Measurements from ENCODE around the gene RGMA. TPM values are rescaled to one million over a fixed set of nuclear protein-coding genes. Genes with fewer than 3 reads are reported as not detected.

Gene RGMA
- total RNA-seq, 1 donor from 2014 or later, result 6.2 TPM

DNA sequence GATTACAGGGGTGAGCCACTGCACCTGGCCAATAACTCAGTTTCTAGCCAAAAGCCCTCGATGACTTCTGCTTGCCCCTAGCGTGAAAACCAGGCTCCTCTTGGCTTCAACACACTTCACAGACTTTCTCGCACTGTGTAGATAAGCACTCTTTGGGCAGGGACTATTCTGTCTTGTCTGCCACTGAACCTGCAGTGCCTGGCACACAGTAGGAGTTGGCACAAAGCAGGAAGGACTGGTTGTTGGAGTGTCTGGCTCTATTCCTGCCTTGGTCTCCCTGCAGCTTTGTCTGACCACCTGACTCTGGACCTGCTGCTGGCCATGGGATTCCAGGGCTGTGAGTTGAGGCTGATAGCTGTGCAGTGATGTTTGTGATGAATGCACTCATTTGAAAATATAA is 46.4 kb upstream of the RGMA start:
- FAIRE-seq, result no peak
- DNase-seq (ENCODE audit: low read depth), result no peak
- no peak overlapping the region for H3K27ac Mint-ChIP-seq (ENCODE audit: unreplicated experiment)
- no peaks in the 10 kb centered on the region for H3K27me3 ChIP-seq (ENCODE audit: insufficient read depth, low read length)
- no peaks in the 10 kb centered on the region for H3K79me2 ChIP-seq (ENCODE audit: insufficient read depth, low read length)
- H2AFZ ChIP-seq (ENCODE audit: low read depth, low read length), result no peak overlapping the region
- no peaks in the 10 kb centered on the region for H4K20me1 ChIP-seq (ENCODE audit: insufficient read depth, low read length)
- no peak overlapping the region for H3K4me2 ChIP-seq (ENCODE audit: low read length)
- H3K27me3 Mint-ChIP-seq (ENCODE audit: low read depth, unreplicated experiment), result peaks cover 25% of the 10 kb centered on the region
- H3K9ac ChIP-seq (ENCODE audit: low read length), result no peak overlapping the region
- peaks cover 1% of the 10 kb centered on the region for H3K9me3 Mint-ChIP-seq (ENCODE audit: unreplicated experiment)
- H3K4me1 Mint-ChIP-seq (ENCODE audit: low read depth, unreplicated experiment), result no peaks in the 10 kb centered on the region
- H3K4me3 Mint-ChIP-seq (ENCODE audit: unreplicated experiment), result no peak overlapping the region
- no peaks in the 10 kb centered on the region for H3K36me3 Mint-ChIP-seq (ENCODE audit: low read depth, unreplicated experiment)
- no peak overlapping the region for H3K27ac ChIP-seq (ENCODE audit: low read depth, low read length)
- H3K4me1 ChIP-seq (ENCODE audit: insufficient read depth, low read length), result no peaks in the 10 kb centered on the region
- no peaks in the 10 kb centered on the region for H3K9me3 ChIP-seq (ENCODE audit: insufficient read depth, low read depth, low read length)
- H3K36me3 ChIP-seq (ENCODE audit: insufficient read depth, low read length), result no peaks in the 10 kb centered on the region
- no peak overlapping the region for H3K4me3 ChIP-seq (ENCODE audit: insufficient read depth, low read depth, low read length)
- TF ChIP-seq, protein P1, sequence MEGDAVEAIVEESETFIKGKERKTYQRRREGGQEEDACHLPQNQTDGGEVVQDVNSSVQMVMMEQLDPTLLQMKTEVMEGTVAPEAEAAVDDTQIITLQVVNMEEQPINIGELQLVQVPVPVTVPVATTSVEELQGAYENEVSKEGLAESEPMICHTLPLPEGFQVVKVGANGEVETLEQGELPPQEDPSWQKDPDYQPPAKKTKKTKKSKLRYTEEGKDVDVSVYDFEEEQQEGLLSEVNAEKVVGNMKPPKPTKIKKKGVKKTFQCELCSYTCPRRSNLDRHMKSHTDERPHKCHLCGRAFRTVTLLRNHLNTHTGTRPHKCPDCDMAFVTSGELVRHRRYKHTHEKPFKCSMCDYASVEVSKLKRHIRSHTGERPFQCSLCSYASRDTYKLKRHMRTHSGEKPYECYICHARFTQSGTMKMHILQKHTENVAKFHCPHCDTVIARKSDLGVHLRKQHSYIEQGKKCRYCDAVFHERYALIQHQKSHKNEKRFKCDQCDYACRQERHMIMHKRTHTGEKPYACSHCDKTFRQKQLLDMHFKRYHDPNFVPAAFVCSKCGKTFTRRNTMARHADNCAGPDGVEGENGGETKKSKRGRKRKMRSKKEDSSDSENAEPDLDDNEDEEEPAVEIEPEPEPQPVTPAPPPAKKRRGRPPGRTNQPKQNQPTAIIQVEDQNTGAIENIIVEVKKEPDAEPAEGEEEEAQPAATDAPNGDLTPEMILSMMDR (IDR thresholded peaks at IDR 0.05; ENCODE audit: insufficient read depth, low read depth, low read length), result no peak
- TF ChIP-seq EZH2 (IDR thresholded peaks at IDR 0.05; ENCODE audit: insufficient read depth, low read length), result no peak

DNA sequence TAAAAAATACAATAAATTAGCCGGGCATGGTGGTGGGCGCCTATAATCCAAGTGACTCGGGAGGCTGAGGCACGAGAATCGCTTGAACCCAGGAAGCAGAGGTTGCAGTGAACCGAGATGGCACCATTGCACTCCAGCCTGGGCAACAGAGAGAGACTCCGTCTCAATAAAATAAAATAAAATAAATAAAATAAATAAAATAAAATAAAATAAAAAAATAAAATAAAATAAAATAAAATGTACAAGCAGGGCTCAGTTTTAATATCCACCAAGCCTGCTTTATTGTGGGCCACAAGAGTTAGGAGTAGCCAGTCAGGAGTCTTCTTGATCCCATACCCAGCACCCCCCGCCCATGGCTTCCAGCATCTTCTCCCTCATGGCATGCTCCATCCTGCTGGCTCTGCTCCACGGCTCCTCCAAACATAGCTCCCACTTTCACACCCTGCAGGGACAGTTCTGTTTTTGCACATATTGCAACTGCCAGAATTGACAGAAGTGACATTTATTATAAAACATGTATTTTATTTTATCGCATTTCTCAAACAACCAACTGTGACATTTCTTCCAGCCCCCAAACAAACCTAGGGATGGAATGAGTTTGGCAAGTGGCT is 42.6 kb upstream of the RGMA start:
- H3K27ac ChIP-seq (ENCODE audit: low read depth, low read length), result no peak overlapping the region
- TF ChIP-seq EZH2 (IDR thresholded peaks at IDR 0.05; ENCODE audit: insufficient read depth, low read length), result no peak
- TF ChIP-seq, protein P1 (IDR thresholded peaks at IDR 0.05; ENCODE audit: insufficient read depth, low read depth, low read length), result no peak
- DNase-seq (ENCODE audit: low read depth), result no peak
- H3K36me3 ChIP-seq (ENCODE audit: insufficient read depth, low read length), result no peaks in the 10 kb centered on the region
- no peak overlapping the region for H3K4me3 ChIP-seq (ENCODE audit: insufficient read depth, low read depth, low read length)
- Mint-ChIP-seq H3K4me3 (ENCODE audit: unreplicated experiment) (no peak overlapping the region), H3K36me3 (ENCODE audit: low read depth, unreplicated experiment) (no peaks in the 10 kb centered on the region), H3K27me3 (ENCODE audit: low read depth, unreplicated experiment) (peaks cover 22% of the 10 kb centered on the region), H3K27ac (ENCODE audit: unreplicated experiment) (no peak overlapping the region), H3K9me3 (ENCODE audit: unreplicated experiment) (peaks cover 2% of the 10 kb centered on the region), H3K4me1 (ENCODE audit: low read depth, unreplicated experiment) (no peaks in the 10 kb centered on the region)
- H3K27me3 ChIP-seq (ENCODE audit: insufficient read depth, low read length), result no peaks in the 10 kb centered on the region
- no peaks in the 10 kb centered on the region for H3K9me3 ChIP-seq (ENCODE audit: insufficient read depth, low read depth, low read length)
- no peak overlapping the region for H3K9ac ChIP-seq (ENCODE audit: low read length)
- no peak overlapping the region for H3K4me2 ChIP-seq (ENCODE audit: low read length)
- FAIRE-seq, result no peak
- no peak overlapping the region for H2AFZ ChIP-seq (ENCODE audit: low read depth, low read length)
- no peaks in the 10 kb centered on the region for H3K79me2 ChIP-seq (ENCODE audit: insufficient read depth, low read length)
- H3K4me1 ChIP-seq (ENCODE audit: insufficient read depth, low read length), result no peaks in the 10 kb centered on the region
- no peaks in the 10 kb centered on the region for H4K20me1 ChIP-seq (ENCODE audit: insufficient read depth, low read length)

DNA sequence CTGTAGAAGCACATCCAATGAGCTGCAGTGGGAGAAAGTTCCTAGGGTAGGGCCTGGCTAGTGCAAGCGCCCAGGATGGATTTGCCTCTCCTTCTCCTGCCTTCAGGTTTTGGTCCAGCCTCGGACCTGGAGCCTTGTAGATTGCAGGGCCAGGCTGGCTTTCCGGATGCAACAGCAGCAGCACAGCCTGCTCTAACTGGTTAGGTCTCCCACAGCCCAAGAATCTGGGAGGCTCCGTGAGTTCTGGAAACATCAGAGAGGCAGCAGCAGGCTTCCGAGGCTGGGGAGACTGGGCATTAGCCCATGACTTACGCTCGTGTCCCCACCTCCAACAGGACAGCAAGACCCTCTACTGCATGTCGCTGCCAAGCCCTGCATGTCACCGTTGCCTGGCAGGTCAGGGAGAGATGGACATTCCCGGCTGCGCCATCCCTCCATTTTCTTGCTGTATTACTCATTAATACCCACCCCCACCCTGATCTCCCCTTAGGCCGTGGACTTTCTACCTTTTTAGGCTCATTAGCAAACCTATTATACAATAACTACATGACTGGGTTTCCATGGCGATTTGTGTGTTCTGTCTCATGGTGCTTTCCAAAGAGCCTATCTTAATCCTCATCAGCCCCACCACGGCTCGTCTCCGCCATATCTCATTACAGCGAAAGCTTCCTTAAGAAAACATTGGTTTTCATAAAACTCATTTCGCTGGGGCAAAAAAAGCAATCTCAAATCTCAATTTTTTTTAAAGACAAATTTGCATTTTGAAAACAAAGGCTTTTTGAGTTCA is 40.9 kb upstream of the RGMA start:
- Histone ChIP-seq H4K20me1 (ENCODE audit: insufficient read depth, low read length) (no peaks in the 10 kb centered on the region), H3K4me2 (ENCODE audit: low read length) (no peak overlapping the region), H3K9me3 (ENCODE audit: insufficient read depth, low read depth, low read length) (no peaks in the 10 kb centered on the region), H3K27me3 (ENCODE audit: insufficient read depth, low read length) (no peaks in the 10 kb centered on the region), H3K4me1 (ENCODE audit: insufficient read depth, low read length) (no peaks in the 10 kb centered on the region), H2AFZ (ENCODE audit: low read depth, low read length) (no peak overlapping the region), H3K36me3 (ENCODE audit: insufficient read depth, low read length) (no peaks in the 10 kb centered on the region), H3K79me2 (ENCODE audit: insufficient read depth, low read length) (no peaks in the 10 kb centered on the region), H3K4me3 (ENCODE audit: insufficient read depth, low read depth, low read length) (no peak overlapping the region), H3K9ac (ENCODE audit: low read length) (no peak overlapping the region), H3K27ac (ENCODE audit: low read depth, low read length) (no peak overlapping the region)
- no peak overlapping the region for H3K27ac Mint-ChIP-seq (ENCODE audit: unreplicated experiment)
- peaks cover 2% of the 10 kb centered on the region for H3K9me3 Mint-ChIP-seq (ENCODE audit: unreplicated experiment)
- no peak overlapping the region for H3K4me3 Mint-ChIP-seq (ENCODE audit: unreplicated experiment)
- H3K4me1 Mint-ChIP-seq (ENCODE audit: low read depth, unreplicated experiment), result no peaks in the 10 kb centered on the region
- H3K36me3 Mint-ChIP-seq (ENCODE audit: low read depth, unreplicated experiment), result no peaks in the 10 kb centered on the region
- peaks cover 14% of the 10 kb centered on the region for H3K27me3 Mint-ChIP-seq (ENCODE audit: low read depth, unreplicated experiment)
- DNase-seq (ENCODE audit: low read depth) (no peak), FAIRE-seq (no peak)
- TF ChIP-seq, protein P1 (IDR thresholded peaks at IDR 0.05; ENCODE audit: insufficient read depth, low read depth, low read length), result no peak
- TF ChIP-seq EZH2 (IDR thresholded peaks at IDR 0.05; ENCODE audit: insufficient read depth, low read length), result no peak
